GM18873 (cell line): ENCODE measurements around the gene GLOD5.
"Not testable (repeated sequence)": the region's sequence is repeated elsewhere in the genome, so short reads cannot be mapped to it uniquely, and the experiment has no call there.

ENCODE experiments used
- ATAC-seq: cut with Tn5 transposase; IDR thresholded peaks from one replicate; pipeline ENCODE4 v1.9.1; 2021; ENCODE audit warnings: mild to moderate bottlenecking, moderate library complexity, moderate number of reproducible peaks; ENCODE audit not compliant: unreplicated experiment, low FRiP score

GLOD5 gene

GRCh38 chrX:48791063-48791820 lies 29.7 kb downstream of the GLOD5 start:
- no peak for ATAC-seq

GRCh38 chrX:48792219-48792618 lies 30.7 kb downstream of the GLOD5 start:
- ATAC-seq: no peak

DNA sequence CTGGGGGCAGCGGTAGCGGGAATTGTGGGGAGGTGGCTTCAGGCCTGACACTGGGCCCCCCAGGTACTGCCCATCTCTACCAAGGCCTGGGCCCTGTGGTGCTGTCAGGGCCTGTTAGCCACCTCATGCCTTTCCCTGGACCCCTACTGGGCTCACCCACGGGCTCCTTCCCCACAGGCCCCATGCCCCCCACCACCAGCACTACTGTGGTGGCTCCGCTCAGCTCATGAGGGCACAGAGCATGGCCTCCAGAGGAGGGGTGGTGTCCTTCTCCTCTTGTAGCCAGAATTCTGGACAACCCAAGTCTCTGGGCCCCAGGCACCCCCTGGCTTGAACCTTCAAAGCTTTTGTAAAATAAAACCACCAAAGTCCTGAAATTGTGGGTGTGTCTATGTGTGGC lies 32.4 kb downstream of the GLOD5 start:
- ATAC-seq: no peak

DNA sequence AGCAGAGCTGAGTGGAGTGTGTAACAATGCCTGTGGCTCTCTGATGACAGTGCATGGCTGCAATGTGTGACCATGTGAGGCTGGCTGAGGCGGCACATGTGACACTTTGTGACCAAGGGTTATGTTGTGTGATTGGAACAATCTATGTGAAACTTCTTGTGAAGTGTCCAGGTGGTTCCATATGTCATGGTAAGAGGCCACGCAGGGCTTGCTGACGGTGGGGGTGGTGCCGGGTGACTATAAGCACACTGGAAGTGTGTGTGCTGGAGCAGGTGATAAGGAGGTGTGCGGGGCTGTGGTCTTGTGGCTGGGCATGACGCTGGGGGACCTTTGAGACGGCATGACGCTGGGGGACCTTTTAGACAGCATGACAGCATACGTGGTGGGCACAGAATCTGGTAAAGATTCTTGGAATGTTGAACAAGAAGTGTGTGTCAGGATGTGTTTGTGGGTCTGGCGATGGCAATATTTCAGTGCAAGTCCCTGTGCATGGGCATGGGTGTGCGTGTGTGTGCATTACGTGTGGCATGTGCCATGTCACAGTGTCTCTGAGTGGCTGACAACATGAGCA lies 32.9 kb downstream of the GLOD5 start:
- ATAC-seq: no peak

GRCh38 chrX:48794911-48795515 lies 33.5 kb downstream of the GLOD5 start:
- no peak for ATAC-seq

DNA sequence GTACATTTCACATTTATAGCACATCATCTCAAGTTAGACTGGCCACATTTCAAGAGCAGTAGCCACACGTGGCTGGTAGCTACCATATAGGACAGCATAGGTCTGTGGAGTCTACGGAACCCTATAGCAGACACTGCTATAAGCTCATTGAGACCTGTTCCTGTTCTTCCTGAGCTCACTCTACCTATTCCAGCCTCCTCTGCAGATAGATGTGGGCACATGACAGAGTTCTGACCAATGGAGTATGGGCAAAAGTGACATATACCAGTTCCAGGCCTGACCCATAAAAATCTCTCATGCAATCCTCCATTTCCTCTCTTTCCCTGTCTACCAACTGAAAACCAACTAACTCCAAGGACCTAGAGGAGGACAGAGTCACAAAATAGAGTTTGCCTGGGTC lies 36.8 kb downstream of the GLOD5 start:
- ATAC-seq: no peak

GRCh38 chrX:48800574-48801279 lies 39.2 kb downstream of the GLOD5 start:
- no peak for ATAC-seq

DNA sequence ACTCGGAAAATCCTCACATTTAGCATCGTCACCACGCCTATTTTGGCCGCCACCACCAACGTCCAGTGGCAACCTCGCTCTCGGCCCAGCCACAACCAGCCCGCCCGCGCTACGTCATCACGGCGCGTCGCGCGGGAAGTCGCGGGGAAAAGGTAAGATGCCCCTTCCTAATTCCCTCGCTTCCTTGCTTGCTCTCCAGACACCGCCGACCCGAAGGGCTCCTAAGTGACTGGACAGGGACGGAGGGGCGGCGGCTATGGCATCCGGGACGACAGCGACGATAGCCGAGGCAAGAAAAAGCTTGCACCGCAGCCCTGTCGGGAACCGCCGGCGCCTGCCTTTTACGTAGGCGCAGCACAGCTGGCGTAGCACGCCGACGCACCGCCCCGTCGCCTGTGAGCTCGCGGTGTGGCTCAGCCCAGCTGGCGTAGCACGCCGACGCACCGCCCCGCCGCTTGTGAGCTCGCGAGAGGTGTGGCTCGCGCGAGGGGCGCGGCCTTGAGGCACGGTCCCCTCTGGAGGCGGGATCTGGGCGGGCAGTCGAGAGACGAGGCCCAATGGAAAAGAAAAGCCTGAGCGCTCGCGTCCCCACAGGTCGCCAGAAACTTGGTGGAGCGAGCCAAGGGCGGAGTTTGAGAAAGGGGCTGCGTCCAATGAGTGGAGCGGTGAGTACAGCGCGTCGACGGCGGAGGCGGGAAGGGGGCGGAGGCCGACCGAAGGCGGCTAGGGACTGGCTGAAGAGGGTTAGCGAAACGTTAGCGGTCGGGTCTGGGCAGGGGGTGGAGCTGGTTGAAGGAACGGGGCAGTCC lies 39.9 kb downstream of the GLOD5 start, which contains the start of gene HDAC6:
Gene HDAC6, plus strand, starts transcription at position 788 of the 809 bp plus-strand sequence. CDS start 626 bp downstream, outside the sequence.
- peak; percentile 85 for ATAC-seq

DNA sequence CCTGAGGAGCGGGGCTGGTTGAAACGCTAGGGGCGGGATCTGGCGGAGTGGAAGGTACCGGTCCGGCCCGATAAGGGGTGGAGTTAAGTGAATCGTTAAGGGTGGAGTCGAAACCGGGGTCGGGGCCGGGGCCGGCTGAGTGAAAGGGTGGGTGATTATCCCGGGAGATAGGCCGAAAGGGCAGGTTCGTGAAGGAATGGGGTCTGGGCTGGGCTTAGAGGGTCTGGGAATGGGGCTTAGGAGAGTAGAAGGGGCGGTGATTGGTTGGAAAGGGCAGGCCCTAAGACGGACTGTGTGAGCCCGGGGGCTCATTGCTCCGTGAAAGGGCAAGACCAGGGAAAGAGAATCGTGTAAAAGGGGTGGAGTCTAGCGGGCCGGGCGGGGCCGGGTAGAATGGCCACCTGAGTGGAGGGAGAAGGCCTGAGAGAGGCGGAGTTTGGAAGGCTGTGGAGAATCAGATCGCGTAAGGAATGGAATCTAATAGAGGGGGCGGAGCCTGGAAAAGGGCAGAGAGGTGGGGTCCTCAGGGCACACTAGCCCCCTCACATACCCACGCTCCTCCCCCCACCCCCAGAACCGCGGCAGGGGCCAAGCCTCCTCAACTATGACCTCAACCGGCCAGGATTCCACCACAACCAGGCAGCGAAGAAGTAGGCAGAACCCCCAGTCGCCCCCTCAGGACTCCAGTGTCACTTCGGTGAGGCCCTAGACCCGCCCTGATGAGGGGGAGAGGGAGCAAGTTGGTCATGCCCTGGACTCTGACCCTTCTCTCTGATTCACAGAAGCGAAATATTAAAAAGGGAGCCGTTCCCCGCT lies 40.8 kb downstream of the GLOD5 start:
- peak; percentile 27 for ATAC-seq

- ATAC-seq: no peak
Measured at GRCh38 chrX:48802905-48803200, 41.3 kb downstream of the GLOD5 start.

GRCh38 chrX:48806081-48806480 lies 44.5 kb downstream of the GLOD5 start:
- no peak for ATAC-seq

DNA sequence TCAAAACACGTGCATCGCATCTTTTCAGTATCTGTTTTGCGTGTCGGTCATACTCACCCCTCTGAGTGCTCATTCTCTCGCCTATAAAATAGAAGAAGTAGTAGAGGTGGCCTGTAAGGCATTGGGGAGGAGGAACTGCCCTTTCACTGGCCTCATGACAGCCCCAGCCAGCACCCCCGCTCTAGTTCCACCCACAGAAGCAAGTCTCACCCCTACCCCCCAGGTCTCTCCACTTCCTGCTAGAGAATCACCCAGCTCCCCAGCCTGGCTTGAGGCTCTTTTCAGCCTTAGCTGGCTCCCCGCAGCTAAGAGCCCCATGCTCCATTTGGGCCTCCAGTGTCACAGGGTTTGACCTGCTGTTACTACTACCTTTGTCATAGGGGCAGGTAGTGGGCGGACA lies 52.1 kb downstream of the GLOD5 start:
- no peak for ATAC-seq

DNA sequence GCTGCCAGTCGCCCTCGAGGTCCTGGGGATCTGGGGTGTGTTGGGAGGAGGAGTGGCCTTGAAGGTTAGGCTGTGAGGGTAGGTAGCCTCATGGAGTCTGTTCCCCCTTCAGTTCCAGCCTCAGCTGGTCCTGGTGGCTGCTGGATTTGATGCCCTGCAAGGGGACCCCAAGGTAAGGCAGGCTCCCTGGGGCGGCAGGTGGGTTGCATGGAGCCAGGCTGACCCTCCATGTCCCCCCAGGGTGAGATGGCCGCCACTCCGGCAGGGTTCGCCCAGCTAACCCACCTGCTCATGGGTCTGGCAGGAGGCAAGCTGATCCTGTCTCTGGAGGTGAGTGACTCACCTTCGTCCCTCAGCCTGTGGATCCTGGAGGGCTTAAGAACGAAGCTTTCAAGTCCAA lies 53.2 kb downstream of the GLOD5 start:
- no peak for ATAC-seq

DNA sequence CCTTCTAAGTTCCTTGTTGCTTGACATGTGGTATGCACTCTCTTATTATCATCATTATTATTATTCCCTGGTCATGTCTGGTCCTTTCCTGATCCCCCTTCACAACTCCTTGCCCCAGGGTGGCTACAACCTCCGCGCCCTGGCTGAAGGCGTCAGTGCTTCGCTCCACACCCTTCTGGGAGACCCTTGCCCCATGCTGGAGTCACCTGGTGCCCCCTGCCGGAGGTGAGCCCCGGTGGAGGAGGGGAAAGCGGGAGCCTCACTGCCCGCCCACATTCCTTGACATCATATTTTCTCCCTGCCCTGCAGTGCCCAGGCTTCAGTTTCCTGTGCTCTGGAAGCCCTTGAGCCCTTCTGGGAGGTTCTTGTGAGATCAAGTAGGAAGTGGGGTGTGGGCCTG lies 53.7 kb downstream of the GLOD5 start:
- ATAC-seq: no peak

- ATAC-seq: no peak
Measured at GRCh38 chrX:48816014-48816810, 54.7 kb downstream of the GLOD5 start.

- no peak for ATAC-seq
Measured at GRCh38 chrX:48818098-48818497, 56.6 kb downstream of the GLOD5 start.

DNA sequence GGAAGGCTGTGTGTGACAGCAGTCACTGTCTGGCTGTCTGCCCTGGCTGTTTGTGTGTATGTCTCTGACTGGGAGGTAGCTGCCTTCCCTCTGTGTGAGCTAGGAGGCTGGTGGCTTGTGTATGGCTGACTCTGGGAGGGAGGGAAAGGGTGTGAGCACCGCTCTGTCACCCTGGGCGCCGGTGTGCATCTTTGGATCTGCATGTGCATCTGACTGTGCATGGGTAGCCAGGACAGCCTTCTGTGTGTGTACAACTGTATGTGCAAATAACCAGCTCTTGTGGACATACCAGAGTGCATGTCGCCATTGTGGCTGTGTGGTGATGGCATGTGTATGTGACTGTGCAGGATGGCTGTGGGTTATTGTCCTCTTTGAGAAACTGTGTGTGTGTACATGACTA lies 57.3 kb downstream of the GLOD5 start:
- no peak for ATAC-seq

DNA sequence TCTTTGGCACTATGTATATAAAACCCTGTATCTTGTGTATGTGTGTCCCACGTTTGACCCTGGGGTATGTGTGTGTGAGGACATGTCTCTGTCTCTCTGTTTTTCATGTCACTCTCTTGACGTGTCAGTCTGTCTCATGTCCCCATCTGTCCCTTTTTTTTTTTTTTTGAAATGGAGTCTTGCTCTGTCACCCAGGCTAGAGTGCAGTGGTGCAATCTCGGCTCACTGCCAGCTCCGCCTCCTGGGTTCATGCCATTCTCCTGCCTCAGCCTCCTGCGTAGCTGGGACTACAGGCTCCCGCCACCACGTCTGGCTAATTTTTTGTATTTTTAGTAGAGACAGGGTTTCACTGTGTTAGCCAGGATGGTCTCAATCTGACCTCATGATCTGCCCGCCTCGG lies 57.8 kb downstream of the GLOD5 start:
- not testable (repeated sequence) for ATAC-seq

DNA sequence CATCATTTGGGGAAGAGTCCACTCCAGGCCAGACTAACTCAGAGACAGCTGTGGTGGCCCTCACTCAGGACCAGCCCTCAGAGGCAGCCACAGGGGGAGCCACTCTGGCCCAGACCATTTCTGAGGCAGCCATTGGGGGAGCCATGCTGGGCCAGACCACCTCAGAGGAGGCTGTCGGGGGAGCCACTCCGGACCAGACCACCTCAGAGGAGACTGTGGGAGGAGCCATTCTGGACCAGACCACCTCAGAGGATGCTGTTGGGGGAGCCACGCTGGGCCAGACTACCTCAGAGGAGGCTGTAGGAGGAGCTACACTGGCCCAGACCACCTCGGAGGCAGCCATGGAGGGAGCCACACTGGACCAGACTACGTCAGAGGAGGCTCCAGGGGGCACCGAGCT lies 61.5 kb downstream of the GLOD5 start:
- ATAC-seq: no peak
